ENCODE data around the gene ESRRB. TPM values are rescaled to one million over a fixed set of nuclear protein-coding genes. Genes with fewer than 3 reads are reported as not detected.

Gene ESRRB
- total RNA-seq, 1 donor from 2014 or later, result 0.74 TPM

DNA sequence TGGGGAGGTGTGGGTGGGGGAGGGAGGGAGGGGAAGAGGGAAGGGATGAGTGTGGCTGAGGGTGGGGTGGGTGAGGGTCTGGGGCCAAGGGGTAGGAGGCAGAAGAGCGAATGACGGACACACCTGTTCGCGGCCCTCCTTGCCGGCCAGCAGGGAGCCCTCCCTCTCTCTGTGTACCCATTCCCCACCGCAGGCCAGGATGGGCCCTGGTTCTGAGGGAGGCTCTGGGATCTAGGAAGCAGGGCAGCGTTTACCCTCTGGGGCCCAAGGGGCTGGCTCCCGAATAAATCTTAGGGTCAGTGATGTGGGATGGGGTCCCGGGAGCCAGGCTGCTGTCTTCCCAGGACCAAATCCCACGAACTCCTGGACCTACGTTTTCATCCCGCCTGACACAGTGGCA lies 46.0 kb upstream of the ESRRB start:
- TF ChIP-seq, protein P1, sequence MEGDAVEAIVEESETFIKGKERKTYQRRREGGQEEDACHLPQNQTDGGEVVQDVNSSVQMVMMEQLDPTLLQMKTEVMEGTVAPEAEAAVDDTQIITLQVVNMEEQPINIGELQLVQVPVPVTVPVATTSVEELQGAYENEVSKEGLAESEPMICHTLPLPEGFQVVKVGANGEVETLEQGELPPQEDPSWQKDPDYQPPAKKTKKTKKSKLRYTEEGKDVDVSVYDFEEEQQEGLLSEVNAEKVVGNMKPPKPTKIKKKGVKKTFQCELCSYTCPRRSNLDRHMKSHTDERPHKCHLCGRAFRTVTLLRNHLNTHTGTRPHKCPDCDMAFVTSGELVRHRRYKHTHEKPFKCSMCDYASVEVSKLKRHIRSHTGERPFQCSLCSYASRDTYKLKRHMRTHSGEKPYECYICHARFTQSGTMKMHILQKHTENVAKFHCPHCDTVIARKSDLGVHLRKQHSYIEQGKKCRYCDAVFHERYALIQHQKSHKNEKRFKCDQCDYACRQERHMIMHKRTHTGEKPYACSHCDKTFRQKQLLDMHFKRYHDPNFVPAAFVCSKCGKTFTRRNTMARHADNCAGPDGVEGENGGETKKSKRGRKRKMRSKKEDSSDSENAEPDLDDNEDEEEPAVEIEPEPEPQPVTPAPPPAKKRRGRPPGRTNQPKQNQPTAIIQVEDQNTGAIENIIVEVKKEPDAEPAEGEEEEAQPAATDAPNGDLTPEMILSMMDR (IDR thresholded peaks at IDR 0.05), result no peak
- no peak for TF ChIP-seq POLR2AphosphoS5 (IDR thresholded peaks at IDR 0.05; ENCODE audit: insufficient read depth in 1 of 2, low read depth in 1 of 2)
- TF ChIP-seq POLR2A (IDR thresholded peaks at IDR 0.05), result no peak

GRCh38 chr14:76330411-76331327 lies 45.3 kb upstream of the ESRRB start:
- intact Hi-C loops (cut with DNase I), result no loop called here
- H3K27ac ChIP-seq, result no peak overlapping the region
- H3K9me3 ChIP-seq, result no peaks in the 10 kb centered on the region
- no peak for DNase-seq (ENCODE audit: extremely low spot score in 2 of 2)
- peaks cover 5% of the 10 kb centered on the region for H3K4me1 ChIP-seq
- TF ChIP-seq POLR2AphosphoS5 (IDR thresholded peaks at IDR 0.05; ENCODE audit: insufficient read depth in 1 of 2, low read depth in 1 of 2) (no peak), POLR2A (IDR thresholded peaks at IDR 0.05) (no peak)
- TF ChIP-seq, protein P1 (IDR thresholded peaks at IDR 0.05), result no peak
- H3K36me3 ChIP-seq, result no peaks in the 10 kb centered on the region
- H3K4me3 ChIP-seq, result no peak overlapping the region
- H3K27me3 ChIP-seq, result no peaks in the 10 kb centered on the region

More for the DNA sequence above, 46.0 kb upstream of the ESRRB start:
- Histone ChIP-seq H3K4me3 (no peak overlapping the region), H3K4me1 (peaks cover 5% of the 10 kb centered on the region), H3K36me3 (no peaks in the 10 kb centered on the region), H3K27ac (no peak overlapping the region), H3K9me3 (no peaks in the 10 kb centered on the region), H3K27me3 (no peaks in the 10 kb centered on the region)
- intact Hi-C loops (cut with DNase I), result no loop called here
- no peak for DNase-seq (ENCODE audit: extremely low spot score in 2 of 2)

GRCh38 chr14:76331328-76332011 lies 44.5 kb upstream of the ESRRB start:
- Histone ChIP-seq H3K4me1 (peaks cover 5% of the 10 kb centered on the region), H3K36me3 (no peaks in the 10 kb centered on the region), H3K4me3 (no peak overlapping the region), H3K27ac (no peak overlapping the region), H3K27me3 (no peaks in the 10 kb centered on the region), H3K9me3 (no peaks in the 10 kb centered on the region)
- TF ChIP-seq POLR2A (IDR thresholded peaks at IDR 0.05) (no peak), POLR2AphosphoS5 (IDR thresholded peaks at IDR 0.05; ENCODE audit: insufficient read depth in 1 of 2, low read depth in 1 of 2) (no peak)
- TF ChIP-seq, protein P1 (IDR thresholded peaks at IDR 0.05), result no peak
- intact Hi-C loops (cut with DNase I), result no loop called here
- DNase-seq (ENCODE audit: extremely low spot score in 2 of 2), result no peak

GRCh38 chr14:76333664-76334063 lies 42.3 kb upstream of the ESRRB start:
- Histone ChIP-seq H3K9me3 (no peaks in the 10 kb centered on the region), H3K27me3 (no peaks in the 10 kb centered on the region), H3K36me3 (no peaks in the 10 kb centered on the region), H3K27ac (no peak overlapping the region), H3K4me1 (peaks cover 12% of the 10 kb centered on the region), H3K4me3 (no peak overlapping the region)
- intact Hi-C loops (cut with DNase I), result no loop called here
- no peak for TF ChIP-seq POLR2AphosphoS5 (IDR thresholded peaks at IDR 0.05; ENCODE audit: insufficient read depth in 1 of 2, low read depth in 1 of 2)
- TF ChIP-seq, protein P1 (IDR thresholded peaks at IDR 0.05), result no peak
- TF ChIP-seq POLR2A (IDR thresholded peaks at IDR 0.05), result no peak
- no peak for DNase-seq (ENCODE audit: extremely low spot score in 2 of 2)

All from vagina (tissue), 2 donors.